Liver (tissue), 9 donors: ENCODE measurements around the gene DNALI1. TPM values are rescaled to one million over a fixed set of nuclear protein-coding genes. Genes with fewer than 3 reads are reported as not detected.

Source experiments
- DNase-seq: peaks from one replicate; pipeline ENCODE4 v3.0.0-alpha.2; 2017; ENCODE audit warnings: low spot score
- H3K27ac ChIP-seq, 2 donors: one replicate each; pipeline ENCODE4 v1.7.0; 2013; ENCODE audit warnings: inconsistent platforms in 2 of 2, low read length in 2 of 2, control low read depth in 1 of 2, low read depth in 1 of 2, mild to moderate bottlenecking in 1 of 2
- H3K27me3 ChIP-seq, 4 donors: one replicate each; pipeline versions ENCODE4 v1.6.1 to v1.7.0; 2013; ENCODE audit warnings: low read length in 3 of 4, inconsistent platforms in 1 of 4, mild to moderate bottlenecking in 1 of 4, moderate library complexity in 1 of 4; ENCODE audit not compliant: control insufficient read depth in 4 of 4, insufficient read depth in 4 of 4
- H3K36me3 ChIP-seq, 4 donors: one replicate each; pipeline versions ENCODE4 v1.6.1 to v1.7.0; 2013; ENCODE audit warnings: low read length in 3 of 4, mild to moderate bottlenecking in 3 of 4, low read depth in 1 of 4, moderate library complexity in 1 of 4; ENCODE audit not compliant: control insufficient read depth in 4 of 4, insufficient read depth in 3 of 4
- H3K4me1 ChIP-seq, 4 donors: one replicate each; pipeline versions ENCODE4 v1.6.1 to v1.7.0; 2013; ENCODE audit warnings: low read length in 3 of 4, mild to moderate bottlenecking in 3 of 4, moderate library complexity in 1 of 4; ENCODE audit not compliant: control insufficient read depth in 4 of 4, insufficient read depth in 4 of 4
- H3K4me3 ChIP-seq, 3 donors: one replicate each; pipeline versions ENCODE4 v1.6.1 to v1.7.0; 2013; ENCODE audit warnings: low read length in 3 of 3, control low read depth in 1 of 3, low read depth in 1 of 3, mild to moderate bottlenecking in 1 of 3
- H3K9ac ChIP-seq, 2 donors: one replicate each; pipeline ENCODE4 v1.7.0; 2013; ENCODE audit warnings: low read length in 2 of 2, mild to moderate bottlenecking in 2 of 2, moderate library complexity in 2 of 2, control low read depth in 1 of 2, low read depth in 1 of 2
- H3K9me3 ChIP-seq, 4 donors: one replicate each; pipeline versions ENCODE4 v1.6.1 to v1.7.0; 2013; ENCODE audit warnings: low read length in 3 of 4; ENCODE audit not compliant: control insufficient read depth in 4 of 4
- ATF3 ChIP-seq: IDR thresholded peaks from 2 replicates; pipeline ENCODE4 v1.6.1; 2016; ENCODE audit warnings: antibody characterized with exemption
- CTCF ChIP-seq: fragments of 150-350 bp; IDR thresholded peaks from 2 replicates; pipeline ENCODE4 v1.5.1; 2017; ENCODE audit warnings: improper control_type of control experiment, low read depth, low read length; ENCODE audit not compliant: missing input control
- EGR1 ChIP-seq, 2 donors: IDR thresholded peaks; 2 replicates each; pipeline ENCODE4 v1.6.1; 2016 to 2018; ENCODE audit warnings: antibody characterized with exemption in 2 of 2, low read depth in 2 of 2
- FOXA1 ChIP-seq: IDR thresholded peaks from 2 replicates; pipeline ENCODE4 v1.6.1; 2016; ENCODE audit warnings: antibody characterized with exemption
- FOXA2 ChIP-seq: IDR thresholded peaks from 2 replicates; pipeline ENCODE4 v1.6.1; 2016; ENCODE audit warnings: antibody characterized with exemption
- GABPA ChIP-seq, 2 donors: IDR thresholded peaks in 1 of 2; conservative IDR thresholded peaks in 1 of 2; 2 replicates each; pipeline ENCODE4 v1.6.1; 2016; ENCODE audit warnings: antibody characterized with exemption in 2 of 2, mild to moderate bottlenecking in 1 of 2, moderate library complexity in 1 of 2
- HNF4A ChIP-seq, 2 donors: conservative IDR thresholded peaks; 2 replicates each; pipeline ENCODE4 v1.6.1; 2016; ENCODE audit warnings: antibody characterized with exemption in 2 of 2, mild to moderate bottlenecking in 2 of 2
- HNF4G ChIP-seq: IDR thresholded peaks from 2 replicates; pipeline ENCODE4 v1.6.1; 2016; ENCODE audit warnings: antibody characterized with exemption
- JUND ChIP-seq, 2 donors: IDR thresholded peaks; 2 replicates each; pipeline ENCODE4 v1.6.1; 2016; ENCODE audit warnings: antibody characterized with exemption in 2 of 2
- MAX ChIP-seq: IDR thresholded peaks from 2 replicates; pipeline ENCODE4 v1.6.1; 2016; ENCODE audit warnings: antibody characterized with exemption
- NR2F2 ChIP-seq: IDR thresholded peaks from 2 replicates; pipeline ENCODE4 v1.6.1; 2016; ENCODE audit warnings: antibody characterized with exemption
- RAD21 ChIP-seq, 2 donors: IDR thresholded peaks; 2 replicates each; pipeline ENCODE4 v1.6.1; 2016; ENCODE audit warnings: antibody characterized with exemption in 2 of 2, mild to moderate bottlenecking in 2 of 2
- REST ChIP-seq: IDR thresholded peaks from 2 replicates; pipeline ENCODE4 v1.6.1; 2016; ENCODE audit warnings: antibody characterized with exemption, mild to moderate bottlenecking
- RXRA ChIP-seq, 2 donors: IDR thresholded peaks; 2 replicates each; pipeline ENCODE4 v1.6.1; 2017 to 2018; ENCODE audit warnings: antibody characterized with exemption in 2 of 2, mild to moderate bottlenecking in 1 of 2
- SP1 ChIP-seq: IDR thresholded peaks from 2 replicates; pipeline ENCODE4 v1.6.1; 2018; ENCODE audit warnings: antibody characterized with exemption, mild to moderate bottlenecking
- TAF1 ChIP-seq: conservative IDR thresholded peaks from 2 replicates; pipeline ENCODE4 v1.6.1; 2016; ENCODE audit warnings: antibody characterized with exemption, mild to moderate bottlenecking
- YY1 ChIP-seq: IDR thresholded peaks from 2 replicates; pipeline ENCODE4 v1.6.1; 2016; ENCODE audit warnings: antibody characterized with exemption, mild to moderate bottlenecking
- ZBTB33 ChIP-seq: IDR thresholded peaks from 2 replicates; pipeline ENCODE4 v1.6.1; 2016; ENCODE audit warnings: antibody characterized with exemption
- WGBS: extraction: QIAGEN DNeasy Blood & Tissue Kit; methylation state at CpG from one replicate; pipeline ENCODE4 v1.1.7; 2013; 5-methylcytosine and 5-hydroxymethylcytosine counted together
- polyA plus RNA-seq, 2 donors: library from polyadenylated mRNA; stranded (reverse) in 1 of 2; unstranded in 1 of 2; fragments of 200-250 nt in 1 of 2; fragments of >200 nt in 1 of 2; fragmentation: Nextera tagmentation in 1 of 2; extraction: Ambion mirVana in 1 of 2; gene quantifications; one replicate each; pipeline versions ENCODE4 v1.2.1 to v1.2.3, GENCODE V29; 2013 to 2015
- total RNA-seq, 2 donors: library from RNA; depleted of rRNA; stranded (reverse); fragments of >200 nt; gene quantifications; one replicate each; pipeline ENCODE4 v1.2.3, GENCODE V29; 2014
- donor health status: healthy.
- donor health status: healthy.
- donor health status: healthy.
- donor health status: healthy.
- donor health status: healthy.

The DNALI1 gene
- total and polyA plus RNA-seq, 4 donors: 1.5 to 8.6 (median 4.1) TPM

- no peak for DNase-seq
- H3K9ac ChIP-seq: peak overlapping the region; percentile 58 to 98
- H3K4me1 ChIP-seq: peaks cover 1 to 31% (median 18%) of the 10 kb centered on the region in 4 donors
- TF ChIP-seq RXRA (IDR thresholded peaks at IDR 0.05) (no peak), ATF3 (no peak), HNF4G (no peak), JUND (IDR thresholded peaks at IDR 0.05) (no peak)
- no peaks in the 10 kb centered on the region for H3K9me3 ChIP-seq
- WGBS: 2% methylated on average over 11 of the region's 11 CpGs
- peak overlapping the region; percentile 88 to 99 (median 91) for H3K4me3 ChIP-seq
- peaks cover 2 to 17% (median 4%) of the 10 kb centered on the region in 4 donors for H3K36me3 ChIP-seq
- H3K27ac ChIP-seq: peak overlapping the region; percentile 77 to 93
- H3K27me3 ChIP-seq: no peaks in the 10 kb centered on the region
Observed at GRCh38 chr1:37553598-37553926, 3.2 kb upstream of the DNALI1 start.

- Histone ChIP-seq H3K4me3 (peak within 1 kb of the TSS; percentile 88 to 99 (median 91)), H3K9ac (peak within 1 kb of the TSS; percentile 58 to 98), H3K27me3 (no peaks in the 10 kb centered on the region), H3K9me3 (no peaks in the 10 kb centered on the region), H3K36me3 (peaks cover 2 to 13% (median 4%) of the 10 kb centered on the region in 4 donors), H3K27ac (peak within 1 kb of the TSS; percentile 77 to 93), H3K4me1 (peaks cover 1 to 31% (median 18%) of the 10 kb centered on the region in 4 donors)
- 13% methylated on average over 54 of the region's 54 CpGs for WGBS
- TF ChIP-seq CTCF: no peak
- TF ChIP-seq REST: no peak
- TF ChIP-seq FOXA2: no peak
- TF ChIP-seq HNF4G: no peak
- peak; percentile 13 for TF ChIP-seq SP1
- TF ChIP-seq TAF1: no peak
- peak in 1 of 2 donors; percentile 70 for TF ChIP-seq EGR1 (IDR thresholded peaks at IDR 0.05; ENCODE audit: low read depth in 2 of 2)
- peak in 1 of 2 donors; percentile 14 for TF ChIP-seq RXRA (IDR thresholded peaks at IDR 0.05)
- TF ChIP-seq NR2F2: peak; percentile 76
- TF ChIP-seq HNF4A (conservative IDR thresholded peaks at IDR 0.05): no peak
- TF ChIP-seq ATF3: no peak
- TF ChIP-seq FOXA1: no peak
- TF ChIP-seq RAD21 (IDR thresholded peaks at IDR 0.05): peak in 1 of 2 donors; percentile 21
- TF ChIP-seq ZBTB33: no peak
- no peak for TF ChIP-seq JUND (IDR thresholded peaks at IDR 0.05)
- peak; percentile 96 to 99 for TF ChIP-seq GABPA (IDR thresholded peaks at IDR 0.05 in 1 of 2, conservative IDR thresholded peaks at IDR 0.05 in 1 of 2)
- TF ChIP-seq MAX: peak; percentile 51
- TF ChIP-seq YY1: peak; percentile 60
- DNase-seq: peak; percentile 88
Observed at GRCh38 chr1:37553927-37554808, 2.6 kb upstream of the DNALI1 start, which contains the start of gene SNIP1. Gene SNIP1 (minus strand): TSS chr1:37554293. CDS start chr1:37554229, 64 bp downstream.
